Activated T-cell treated with anti-CD3 and anti-CD28 coated beads, Interleukin-2, amount 50 U/mL, for 72 hours (primary cell): Measurements from ENCODE around the gene RBPJ. TPM values are rescaled to one million over a fixed set of nuclear protein-coding genes. Genes with fewer than 3 reads are reported as not detected.
"Not testable (repeated sequence)": the region's sequence is repeated elsewhere in the genome, so short reads cannot be mapped to it uniquely, and the experiment has no call there.

ENCODE experiments used
- ATAC-seq, 2 donors: fragments of 150-1000 bp; cut with Tn5 transposase; replicated peaks in 1 of 2; 2 replicates each; pipeline ENCODE4 v1.10.0; 2021; ENCODE audit warnings: moderate library complexity in 2 of 2, mild to moderate bottlenecking in 1 of 2
- DNase-seq, 2 donors: peaks; one replicate each; pipeline ENCODE4 v3.0.0; 2021 to 2022; ENCODE audit warnings: mixed read lengths in 1 of 2
- H3K27ac Mint-ChIP-seq: one replicate; pipeline ENCODE4 v1.8.0; 2022; ENCODE audit warnings: mild to moderate bottlenecking, moderate library complexity, mixed read lengths
- H3K27me3 Mint-ChIP-seq: one replicate; pipeline ENCODE4 v1.8.0; 2022; ENCODE audit warnings: low read depth, mixed read lengths
- H3K36me3 Mint-ChIP-seq, 2 donors: one replicate each; pipeline ENCODE4 v1.8.0; 2022; ENCODE audit warnings: mixed read lengths in 2 of 2, mild to moderate bottlenecking in 1 of 2; ENCODE audit not compliant: insufficient read depth in 2 of 2
- H3K4me1 Mint-ChIP-seq: one replicate; pipeline ENCODE4 v1.8.0; 2022; ENCODE audit warnings: low read depth, mixed read lengths
- H3K4me3 Mint-ChIP-seq, 2 donors: one replicate each; pipeline ENCODE4 v1.8.0; 2022; ENCODE audit warnings: mild to moderate bottlenecking in 2 of 2, mixed read lengths in 2 of 2, moderate library complexity in 2 of 2
- H3K9me3 Mint-ChIP-seq, 2 donors: one replicate each; pipeline ENCODE4 v1.8.0; 2022; ENCODE audit warnings: mixed read lengths in 2 of 2
- total RNA-seq, 2 donors: library from RNA; stranded (reverse); gene quantifications; one replicate each; pipeline ENCODE4 v1.2.3, GENCODE V29; 2022

Gene RBPJ
- total RNA-seq, 2 donors from 2014 or later: 104 to 136 TPM

- H3K27ac Mint-ChIP-seq: no peak overlapping the region
Observed at GRCh38 chr4:26311633-26312032, 9.2 kb upstream of the RBPJ start.

DNA sequence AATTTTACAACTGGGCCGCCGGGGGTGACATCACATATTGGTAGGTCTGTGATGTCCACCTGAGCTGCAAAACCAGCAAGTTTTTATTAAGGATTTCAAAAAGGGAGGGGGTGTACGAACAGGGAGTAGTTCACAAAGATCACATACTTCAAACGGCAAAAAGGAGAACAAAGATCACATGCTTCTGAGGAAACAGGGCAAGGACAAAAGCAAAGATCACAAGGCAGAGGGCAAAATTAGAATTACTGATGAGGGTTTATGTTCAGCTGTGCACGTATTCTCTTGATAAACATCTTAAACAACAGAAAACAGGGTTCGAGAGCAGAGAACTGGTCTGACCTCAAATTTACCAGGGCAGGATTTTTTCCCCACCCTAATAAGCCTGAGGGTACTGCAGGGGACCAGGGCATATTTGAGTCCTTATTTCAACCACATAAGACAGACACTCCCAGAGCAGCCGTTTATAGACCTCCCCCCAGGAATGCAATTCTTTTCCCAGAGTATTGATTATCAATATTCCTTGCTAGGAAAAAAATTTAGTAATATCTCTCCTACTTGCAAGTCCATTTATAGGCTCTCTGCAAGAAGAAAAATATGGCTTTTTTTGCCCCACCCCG is 5.4 kb upstream of the RBPJ start:
- DNase-seq, H3K27me3 Mint-ChIP-seq, ATAC-seq, H3K4me3 Mint-ChIP-seq: not testable (repeated sequence)
- Mint-ChIP-seq H3K9me3 (peaks cover 10 to 15% of the 10 kb centered on the region in 2 donors), H3K36me3 (peaks cover 20 to 25% of the 10 kb centered on the region in 2 donors), H3K27ac (peak overlapping the region; percentile 67), H3K4me1 (peaks cover 33% of the 10 kb centered on the region)

More at GRCh38 chr4:26311633-26312032, 9.2 kb upstream of the RBPJ start:
- H3K9me3 Mint-ChIP-seq: peaks cover 3% of the 10 kb centered on the region in 2 donors
- ATAC-seq (peak; percentile 16 to 28), DNase-seq (no peak)
- H3K4me3 Mint-ChIP-seq: no peak overlapping the region
- H3K4me1 Mint-ChIP-seq: peaks cover 30% of the 10 kb centered on the region
- H3K36me3 Mint-ChIP-seq: peaks cover 6 to 11% of the 10 kb centered on the region in 2 donors
- H3K27me3 Mint-ChIP-seq: no peaks in the 10 kb centered on the region

DNA sequence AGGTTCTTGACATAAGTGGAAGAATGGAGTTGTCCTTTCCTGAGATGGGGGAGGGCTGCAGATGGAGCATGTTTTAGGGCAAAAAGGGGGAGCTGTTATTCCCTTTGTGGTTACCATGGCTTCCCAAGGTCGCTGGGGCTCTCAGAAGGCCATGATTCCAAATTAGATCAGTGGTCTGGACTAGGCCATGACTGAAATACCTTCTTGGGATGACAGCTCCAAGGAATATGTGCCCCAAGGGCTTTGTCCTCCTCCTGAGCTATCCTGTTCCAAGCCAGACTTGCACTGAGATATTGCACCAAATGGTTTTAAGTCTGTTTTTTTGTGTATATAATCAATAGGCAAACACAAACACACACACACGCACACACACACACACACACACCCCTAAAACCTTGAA is 3.0 kb upstream of the RBPJ start:
- Mint-ChIP-seq H3K27ac (peak overlapping the region; percentile 97), H3K27me3 (no peaks in the 10 kb centered on the region), H3K36me3 (peaks cover 25 to 27% of the 10 kb centered on the region in 2 donors)

GRCh38 chr4:26319467-26319948 is 1.3 kb upstream of the RBPJ start:
- peaks cover 8 to 15% of the 10 kb centered on the region in 2 donors for H3K9me3 Mint-ChIP-seq
- no peaks in the 10 kb centered on the region for H3K27me3 Mint-ChIP-seq
- peak overlapping the region; percentile 97 for H3K4me3 Mint-ChIP-seq
- peak overlapping the region; percentile 100 for H3K27ac Mint-ChIP-seq
- peak; percentile 98 to 99 for DNase-seq
- peaks cover 23 to 25% of the 10 kb centered on the region in 2 donors for H3K36me3 Mint-ChIP-seq
- peaks cover 38% of the 10 kb centered on the region for H3K4me1 Mint-ChIP-seq
- ATAC-seq: peak; percentile 76 to 79

More for the DNA sequence above, 3.0 kb upstream of the RBPJ start:
- ATAC-seq: no peak
- Mint-ChIP-seq H3K9me3 (peaks cover 10 to 15% of the 10 kb centered on the region in 2 donors), H3K4me1 (peaks cover 28% of the 10 kb centered on the region), H3K4me3 (peak overlapping the region in 1 of 2 donors; percentile 97)
- no peak for DNase-seq

DNA sequence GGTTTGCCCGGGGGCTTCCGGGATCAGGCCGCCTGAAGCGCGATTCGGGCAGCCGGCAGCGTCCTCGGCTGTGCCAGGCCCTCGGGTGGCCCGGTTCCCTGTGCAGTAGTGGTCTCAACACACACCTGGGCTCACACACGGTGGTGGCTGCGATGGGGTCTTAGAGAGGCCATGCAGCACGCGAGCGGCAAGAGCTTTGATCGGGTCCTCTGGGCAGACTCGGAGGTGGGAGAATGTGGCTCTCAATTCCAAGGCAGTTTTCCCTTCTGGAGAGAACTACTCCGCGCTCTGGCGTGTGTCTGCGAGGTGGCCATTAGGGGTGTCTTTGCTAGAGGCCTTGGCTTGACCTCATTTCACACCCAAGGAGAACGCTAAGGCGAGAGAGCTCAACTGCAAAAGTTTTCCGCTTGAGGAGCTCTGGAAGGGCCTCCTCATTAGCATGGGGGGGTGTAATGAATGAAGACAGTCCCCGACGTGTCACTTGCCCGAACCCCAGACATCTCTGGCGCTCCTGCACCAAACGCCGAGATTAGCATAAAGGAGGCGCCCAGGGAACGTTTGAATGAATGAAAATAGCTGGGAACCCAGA is 771 bp upstream of the RBPJ start:
- Mint-ChIP-seq H3K36me3 (peaks cover 21 to 26% of the 10 kb centered on the region in 2 donors), H3K4me1 (peaks cover 42% of the 10 kb centered on the region), H3K27ac (peak overlapping the region; percentile 100), H3K27me3 (no peaks in the 10 kb centered on the region), H3K9me3 (peaks cover 7 to 15% of the 10 kb centered on the region in 2 donors), H3K4me3 (peak overlapping the region; percentile 97)
- ATAC-seq: peak; percentile 18 to 23
- peak; percentile 54 to 64 for DNase-seq

- H3K4me1 Mint-ChIP-seq: peaks cover 50% of the 10 kb centered on the region
- H3K36me3 Mint-ChIP-seq: peaks cover 16 to 21% of the 10 kb centered on the region in 2 donors
- peaks cover 7 to 12% of the 10 kb centered on the region in 2 donors for H3K9me3 Mint-ChIP-seq
- H3K4me3 Mint-ChIP-seq: peak overlapping the region; percentile 86 to 92
- H3K27me3 Mint-ChIP-seq: no peaks in the 10 kb centered on the region
- ATAC-seq (no peak), DNase-seq (peak; percentile 38 to 45)
- H3K27ac Mint-ChIP-seq: peak overlapping the region; percentile 92
Observed at GRCh38 chr4:26321373-26322221, 783 bp downstream of the RBPJ start.

- Mint-ChIP-seq H3K4me1 (peaks cover 44% of the 10 kb centered on the region), H3K27me3 (no peaks in the 10 kb centered on the region), H3K36me3 (peaks cover 11 to 17% of the 10 kb centered on the region in 2 donors), H3K4me3 (peak overlapping the region; percentile 86 to 92), H3K27ac (peak overlapping the region; percentile 92), H3K9me3 (peaks cover 4 to 8% of the 10 kb centered on the region in 2 donors)
- no peak for ATAC-seq
- DNase-seq: no peak
Observed at GRCh38 chr4:26322346-26322745, 1.5 kb downstream of the RBPJ start.

DNA sequence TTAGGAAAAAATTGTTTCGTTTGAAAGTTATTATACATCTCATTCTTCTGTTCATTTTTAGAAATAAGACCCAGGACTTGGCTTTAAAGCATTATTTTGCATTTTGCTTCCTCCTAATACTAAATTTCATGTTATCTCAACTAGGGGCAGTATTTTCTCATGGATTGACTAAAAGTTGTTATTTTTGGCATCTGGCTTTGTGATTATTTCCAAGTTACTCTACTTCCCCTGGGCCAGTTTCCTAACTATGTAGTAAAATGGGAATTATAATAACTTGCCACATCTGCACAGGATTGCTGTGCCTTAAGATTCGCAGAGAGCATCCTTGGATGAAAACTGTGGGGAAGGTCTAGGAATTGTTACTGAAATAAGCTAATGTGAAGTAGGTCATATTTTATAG is 3.0 kb downstream of the RBPJ start:
- DNase-seq (no peak), ATAC-seq (no peak)
- Mint-ChIP-seq H3K27me3 (no peaks in the 10 kb centered on the region), H3K4me3 (peak overlapping the region; percentile 86 to 92), H3K4me1 (peaks cover 35% of the 10 kb centered on the region), H3K36me3 (peaks cover 4 to 10% of the 10 kb centered on the region in 2 donors), H3K9me3 (no peaks in the 10 kb centered on the region), H3K27ac (peak overlapping the region; percentile 91)

GRCh38 chr4:26325191-26325590 is 4.4 kb downstream of the RBPJ start:
- H3K9me3 Mint-ChIP-seq: no peaks in the 10 kb centered on the region
- DNase-seq (peak; percentile 16 to 28), ATAC-seq (peak; percentile 32 to 41)
- peak overlapping the region; percentile 29 for H3K27ac Mint-ChIP-seq
- H3K4me1 Mint-ChIP-seq: peaks cover 42% of the 10 kb centered on the region
- H3K4me3 Mint-ChIP-seq: peak overlapping the region; percentile 40 to 75
- H3K27me3 Mint-ChIP-seq: no peaks in the 10 kb centered on the region
- peaks cover 2 to 10% of the 10 kb centered on the region in 2 donors for H3K36me3 Mint-ChIP-seq

GRCh38 chr4:26326791-26327190 is 6.0 kb downstream of the RBPJ start:
- peak overlapping the region in 1 of 2 donors; percentile 7 for H3K4me3 Mint-ChIP-seq
- DNase-seq (no peak), ATAC-seq (no peak)
- H3K27ac Mint-ChIP-seq: no peak overlapping the region
- H3K9me3 Mint-ChIP-seq: no peaks in the 10 kb centered on the region
- peaks cover 54% of the 10 kb centered on the region for H3K4me1 Mint-ChIP-seq
- no peaks in the 10 kb centered on the region for H3K27me3 Mint-ChIP-seq
- peaks cover 4% of the 10 kb centered on the region in 2 donors for H3K36me3 Mint-ChIP-seq

DNA sequence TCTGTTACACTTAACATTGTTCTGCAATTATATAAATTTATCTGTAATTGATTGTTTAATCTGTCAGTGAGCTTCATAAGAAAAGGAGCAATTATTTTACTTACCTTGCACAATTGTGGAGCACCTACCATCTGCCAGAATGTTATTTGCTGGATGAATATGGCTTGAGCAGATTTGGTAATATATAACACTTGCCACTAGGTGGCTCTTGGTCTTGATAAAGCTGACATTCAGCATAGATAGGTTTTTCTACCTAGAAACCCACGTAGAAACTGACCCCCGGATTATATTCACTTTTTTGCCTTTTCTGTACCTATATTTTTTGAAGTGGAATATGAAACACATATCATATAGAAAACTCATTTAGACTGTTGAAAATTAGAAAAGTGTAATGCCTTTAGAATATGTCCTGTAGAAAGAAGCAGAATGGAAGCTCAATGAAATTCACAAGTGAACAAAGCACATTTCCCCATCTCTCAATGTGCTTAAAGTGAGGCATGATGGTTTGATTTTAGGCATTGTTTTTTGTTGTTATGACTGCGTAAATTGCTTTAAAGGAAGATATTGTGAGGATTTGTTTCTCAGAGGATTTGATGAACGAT is 9.5 kb downstream of the RBPJ start:
- peak; percentile 75 to 76 for ATAC-seq
- peak overlapping the region; percentile 82 for H3K27ac Mint-ChIP-seq
- peaks cover 0 to 5% of the 10 kb centered on the region in 2 donors for H3K36me3 Mint-ChIP-seq
- no peaks in the 10 kb centered on the region for H3K27me3 Mint-ChIP-seq
- DNase-seq: peak in 1 of 2 donors; percentile 19
- H3K9me3 Mint-ChIP-seq: no peaks in the 10 kb centered on the region
- H3K4me1 Mint-ChIP-seq: peaks cover 26% of the 10 kb centered on the region
- peak overlapping the region in 1 of 2 donors; percentile 36 for H3K4me3 Mint-ChIP-seq

GRCh38 chr4:26330946-26331345 is 10.1 kb downstream of the RBPJ start:
- ATAC-seq: no peak
- H3K36me3 Mint-ChIP-seq: peaks cover 0 to 5% of the 10 kb centered on the region in 2 donors

More at GRCh38 chr4:26330946-26331345, 10.1 kb downstream of the RBPJ start:
- Mint-ChIP-seq H3K9me3 (no peaks in the 10 kb centered on the region), H3K4me1 (peaks cover 27% of the 10 kb centered on the region), H3K27me3 (no peaks in the 10 kb centered on the region), H3K27ac (no peak overlapping the region), H3K4me3 (no peak overlapping the region)
- DNase-seq: no peak
